ENCODE results near the gene PCGF5.
"Not testable (repeated sequence)": the region's sequence is repeated elsewhere in the genome, so short reads cannot be mapped to it uniquely, and the experiment has no call there.

PCGF5 gene

DNA sequence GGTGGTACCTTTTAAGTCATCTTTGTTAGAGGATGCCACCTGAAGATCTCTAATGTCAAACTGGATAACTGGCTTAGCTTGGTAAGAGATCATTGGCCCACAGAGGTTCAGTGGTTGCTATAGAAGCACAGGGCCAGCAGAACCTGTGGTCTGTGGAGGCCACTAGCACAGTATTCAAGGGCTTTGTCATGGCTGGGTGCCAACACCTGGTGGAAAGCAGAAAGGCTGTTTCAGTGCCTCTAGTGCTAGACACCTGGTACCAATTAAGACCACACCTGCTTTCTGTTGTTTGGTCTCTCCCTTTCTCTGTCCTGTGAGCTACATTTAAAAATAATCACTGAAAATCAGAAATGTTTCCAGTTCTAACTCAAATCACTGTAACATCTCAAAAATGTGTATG, 10.0 kb upstream of the PCGF5 start:
- DNase-seq, result no peak

DNA sequence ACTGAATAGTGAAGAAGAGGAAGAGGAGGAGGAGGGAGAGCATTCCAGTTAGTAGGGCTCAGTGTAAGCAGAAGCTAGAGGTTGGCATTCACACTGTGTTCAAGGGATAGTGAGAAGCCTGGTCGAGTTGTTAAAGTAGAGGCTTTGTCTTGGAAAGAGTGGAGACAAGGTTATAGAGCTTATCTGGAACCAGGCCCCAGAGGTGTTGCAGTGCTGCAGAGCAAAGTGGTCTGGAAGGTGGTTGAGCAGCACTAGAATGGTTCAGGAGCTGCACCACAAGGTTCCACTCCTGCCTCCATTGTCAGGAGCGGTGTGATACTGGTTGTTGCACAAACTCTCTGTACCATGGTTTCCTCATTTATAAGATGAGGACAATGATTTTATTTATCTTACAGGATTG, 8.8 kb upstream of the PCGF5 start:
- no peak for DNase-seq

DNA sequence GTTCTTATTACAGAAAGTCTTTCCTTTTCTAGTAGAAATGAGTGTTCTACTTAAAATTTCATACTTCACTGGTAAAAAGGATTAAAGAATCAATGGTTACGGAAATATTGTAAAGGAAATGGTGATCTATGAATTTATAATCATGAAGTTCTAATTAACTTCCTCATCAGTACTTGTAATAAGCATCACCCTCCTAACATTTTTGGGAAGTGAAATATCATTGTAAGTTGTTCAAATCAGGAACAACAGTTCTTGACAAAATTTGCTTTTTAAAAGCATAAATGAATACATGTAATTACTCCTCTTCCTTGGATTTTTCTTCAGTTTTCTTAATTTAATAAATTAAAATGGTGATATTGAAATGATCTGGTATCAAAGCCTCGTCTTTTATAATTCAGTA, 5.6 kb upstream of the PCGF5 start:
- no peak for DNase-seq

- DNase-seq, result no peak
Observed at GRCh38 chr10:91215384-91215783, 5.1 kb upstream of the PCGF5 start.

DNA sequence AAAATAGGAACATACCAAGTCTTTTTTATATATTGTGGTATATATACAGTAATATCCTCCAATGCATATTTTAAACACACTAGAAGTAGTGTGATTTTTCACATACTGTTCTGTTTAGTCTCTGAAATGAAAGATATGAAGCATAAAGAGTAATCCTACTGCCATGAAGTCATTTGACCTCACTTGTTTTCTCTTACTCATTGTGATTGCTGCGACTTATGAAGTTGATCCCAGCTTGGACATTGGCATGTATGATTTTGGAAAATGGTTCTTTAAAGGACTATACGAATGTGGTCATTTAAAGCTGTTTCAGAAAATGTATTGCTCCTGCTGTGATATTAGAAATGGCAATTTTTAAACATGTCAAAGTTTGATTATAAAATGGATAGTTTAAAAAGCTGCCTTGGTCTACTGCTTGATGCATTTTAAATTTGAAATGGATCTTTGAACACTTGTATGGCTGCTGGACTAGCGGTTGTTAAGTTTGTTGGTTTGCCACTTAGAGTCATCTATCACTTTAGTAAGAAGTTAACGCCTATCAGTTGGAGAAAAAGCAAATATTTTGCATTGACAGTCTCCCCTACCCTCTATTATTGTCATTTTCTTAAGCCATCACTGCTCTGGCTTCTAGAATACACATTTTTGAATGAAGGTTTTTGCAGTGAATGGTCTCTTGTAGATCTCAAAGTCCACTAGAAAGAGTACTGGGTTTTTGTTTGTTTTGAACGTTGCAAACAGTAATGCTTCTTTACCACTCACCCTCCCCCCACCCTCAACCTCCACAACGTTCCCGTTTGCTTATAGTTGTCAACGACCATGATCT, 881 bp upstream of the PCGF5 start:
- DNase-seq, result no peak

- no peak for DNase-seq
Observed at GRCh38 chr10:91220954-91221675, 652 bp downstream of the PCGF5 start.

DNA sequence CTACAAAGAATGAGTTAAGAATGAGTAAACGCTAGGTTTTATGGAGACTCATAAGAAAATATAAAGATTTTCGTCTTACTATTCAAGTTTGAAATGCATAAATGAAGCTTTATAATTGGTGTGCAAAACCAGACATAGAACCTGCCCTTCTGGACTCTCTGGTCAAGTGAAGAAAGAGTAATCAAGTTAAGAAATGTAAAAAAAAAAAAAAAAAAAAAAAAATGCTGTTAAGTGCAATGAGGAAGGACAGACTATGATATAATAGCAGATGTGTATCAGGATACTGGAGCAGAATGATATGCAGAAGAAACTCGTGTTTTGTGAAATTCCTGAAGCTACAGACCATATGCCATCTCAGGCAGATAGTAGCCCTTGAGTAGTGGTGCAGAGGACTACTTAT, 5.6 kb downstream of the PCGF5 start:
- no peak for DNase-seq

DNA sequence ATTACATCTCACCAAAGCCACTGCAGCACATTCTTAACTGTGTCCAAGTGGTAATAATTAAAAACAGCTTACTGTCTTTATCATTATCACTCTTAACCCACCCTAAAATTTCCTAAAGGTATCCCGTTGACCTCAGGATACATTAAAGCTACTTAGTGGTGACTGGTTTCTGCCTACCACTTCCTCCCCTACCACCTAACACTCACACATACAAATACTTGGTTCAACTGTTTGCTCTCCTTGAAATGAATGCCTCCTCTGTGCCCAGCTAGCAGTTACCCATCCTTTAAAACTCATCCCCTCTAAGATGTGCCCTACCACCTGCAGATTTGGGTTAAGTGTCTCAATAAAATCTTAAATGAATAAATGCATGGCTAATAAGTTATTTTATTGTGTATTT, 7.1 kb downstream of the PCGF5 start:
- no peak for DNase-seq

- DNase-seq, result no peak
Observed at GRCh38 chr10:91229683-91230082, 9.2 kb downstream of the PCGF5 start.

GRCh38 chr10:91238191-91238590, 17.7 kb downstream of the PCGF5 start:
- no peak for DNase-seq

DNA sequence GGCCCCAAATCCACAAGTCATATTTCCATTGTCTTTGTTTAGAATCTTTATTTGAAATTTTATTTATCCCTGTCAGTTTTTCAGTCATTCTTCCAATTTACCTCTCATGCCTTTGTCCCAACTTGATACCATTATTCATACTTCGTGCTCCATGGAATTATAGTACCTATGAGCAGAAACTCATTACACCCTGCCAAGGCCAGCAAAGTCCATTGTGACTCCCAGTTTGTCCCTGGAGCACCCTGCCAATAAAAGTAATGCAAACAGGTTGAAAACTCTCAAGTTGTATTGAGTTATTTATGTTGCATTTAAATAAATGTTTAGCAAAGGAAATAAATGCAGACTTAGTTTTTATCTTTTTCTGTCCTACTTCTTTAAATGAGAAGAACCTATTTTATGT, 19.3 kb downstream of the PCGF5 start:
- DNase-seq, result no peak

DNA sequence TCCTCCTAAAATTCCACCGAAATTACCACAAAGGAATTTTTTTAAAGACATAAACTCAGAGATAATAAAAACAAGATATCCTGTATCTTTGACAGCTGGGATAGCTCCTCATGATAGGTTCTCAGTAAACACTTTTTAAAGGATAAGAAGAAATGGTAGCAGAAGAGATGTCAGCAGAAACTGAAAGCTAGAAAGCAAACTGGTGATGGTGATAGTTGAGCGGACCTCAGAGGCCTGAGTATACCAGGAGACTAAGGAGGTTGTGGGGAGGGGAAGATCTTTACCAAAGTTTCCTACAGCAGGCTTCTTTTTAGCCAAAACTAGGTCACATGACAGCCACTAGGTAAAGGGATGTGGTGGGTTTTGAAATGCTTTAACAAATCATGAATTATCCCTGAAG, 22.5 kb downstream of the PCGF5 start:
- no peak for DNase-seq

DNA sequence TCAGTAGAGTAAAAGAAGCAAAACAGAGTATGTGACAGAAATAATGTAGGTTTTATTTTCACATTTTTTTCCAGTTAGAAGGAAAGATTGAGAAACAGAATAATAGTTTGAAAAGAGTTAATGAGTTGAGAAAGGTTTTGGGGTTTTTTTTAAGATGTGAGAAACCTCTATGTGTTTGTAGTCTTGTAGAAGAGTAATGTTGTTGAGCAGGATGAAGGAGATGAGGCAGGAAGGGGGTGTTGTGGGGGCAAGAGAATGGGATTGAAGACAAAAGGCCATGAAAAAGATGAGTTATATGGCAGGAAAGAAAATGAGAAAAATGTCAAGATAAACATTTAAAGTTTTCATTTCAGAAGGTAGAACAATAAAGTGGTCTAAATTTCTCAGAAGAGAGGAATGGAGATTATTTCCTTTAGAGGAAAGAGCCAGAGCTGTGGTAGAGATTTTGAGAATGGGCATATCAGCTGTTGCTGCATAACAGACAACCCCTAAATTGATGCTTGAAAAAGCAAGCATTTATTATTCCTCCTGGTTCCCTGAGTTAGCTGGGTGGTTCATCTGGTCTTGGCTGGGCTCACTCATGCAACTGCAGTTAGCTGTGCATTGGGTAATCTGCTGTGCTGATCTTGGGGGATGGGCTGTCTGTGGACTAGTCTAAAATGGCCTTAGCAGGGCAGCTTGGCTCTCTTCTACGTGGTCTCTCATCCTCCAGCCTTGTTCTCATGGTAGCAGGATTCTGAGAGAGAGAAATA, 27.1 kb downstream of the PCGF5 start:
- DNase-seq, result peak in 1 of 2 experiments; percentile 18

DNA sequence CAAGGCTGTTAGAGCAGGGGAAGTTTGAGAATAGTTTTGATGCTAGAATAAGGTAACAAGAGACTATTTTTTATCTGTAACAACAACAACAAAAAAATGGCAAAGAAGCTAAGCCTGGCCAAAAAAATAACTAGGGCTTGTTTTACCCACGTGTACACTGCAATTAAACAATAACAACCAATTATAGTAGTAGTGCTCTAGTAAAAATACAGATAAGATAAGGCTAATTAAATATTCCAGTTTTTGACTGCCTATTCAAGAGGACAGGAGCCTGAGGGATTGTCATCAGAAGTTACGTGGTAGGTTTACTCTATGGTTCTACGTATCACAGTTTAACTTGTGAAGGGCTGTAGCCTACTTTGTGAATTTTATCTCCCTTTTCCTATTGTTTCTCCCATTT, 29.2 kb downstream of the PCGF5 start:
- no peak for DNase-seq

- DNase-seq, result no peak
Observed at GRCh38 chr10:91250341-91250740, 29.9 kb downstream of the PCGF5 start.

GRCh38 chr10:91251430-91252056, 31.1 kb downstream of the PCGF5 start:
- peak; percentile 54 to 58 for DNase-seq

DNA sequence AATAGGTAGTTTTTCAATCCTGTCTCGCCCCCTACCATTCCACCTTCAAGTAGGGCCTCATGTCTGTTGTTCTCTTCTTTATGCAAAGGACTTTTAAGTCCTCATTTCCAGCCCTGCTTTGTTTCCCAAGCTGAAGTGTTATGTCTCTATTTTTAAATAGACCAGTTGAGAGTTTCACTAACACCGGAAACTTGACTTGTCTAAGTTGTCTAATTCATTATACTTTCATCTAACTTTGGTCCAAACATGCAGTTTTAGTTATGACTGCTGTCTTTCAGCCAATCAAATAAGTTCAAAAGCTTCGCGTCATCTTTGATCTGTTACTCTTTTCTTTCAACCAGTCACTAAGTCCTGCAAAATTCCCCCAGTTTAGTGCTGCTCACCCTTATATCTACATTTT, 32.8 kb downstream of the PCGF5 start:
- DNase-seq, result no peak

DNA sequence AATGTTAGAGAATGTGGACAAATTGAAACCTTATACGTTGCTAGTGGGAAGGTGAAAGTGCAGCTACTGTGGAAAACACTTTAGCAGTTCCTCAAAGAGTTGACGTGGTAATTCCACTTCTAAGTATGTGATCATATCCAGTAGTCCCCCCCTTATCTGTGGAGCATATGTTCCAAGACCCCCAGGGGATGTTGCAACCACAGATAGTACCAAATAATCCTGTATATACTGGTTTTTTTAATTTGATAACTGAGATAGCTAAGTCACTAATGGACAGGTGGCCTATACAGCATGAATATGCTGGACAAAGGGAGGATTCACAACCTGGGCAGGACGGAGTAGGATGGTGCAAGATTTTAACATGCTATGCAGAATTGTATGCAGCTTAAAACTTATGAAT, 36.8 kb downstream of the PCGF5 start:
- no peak for DNase-seq

DNA sequence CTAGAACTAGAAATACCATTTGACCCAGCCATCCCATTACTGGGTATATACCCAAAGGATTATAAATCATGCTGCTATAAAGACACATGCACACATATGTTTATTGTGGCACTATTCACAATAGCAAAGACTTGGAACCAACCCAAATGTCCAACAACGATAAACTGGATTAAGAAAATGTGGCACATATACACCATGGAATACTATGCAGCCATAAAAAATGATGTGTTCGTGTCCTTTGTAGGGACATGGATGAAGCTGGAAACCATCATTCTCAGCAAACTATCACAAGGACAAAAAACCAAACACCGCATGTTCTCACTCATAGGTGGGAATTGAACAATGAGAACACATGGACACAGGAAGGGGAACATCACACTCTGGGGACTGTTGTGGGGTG, 40.0 kb downstream of the PCGF5 start:
- DNase-seq, result not testable (repeated sequence)

DNA sequence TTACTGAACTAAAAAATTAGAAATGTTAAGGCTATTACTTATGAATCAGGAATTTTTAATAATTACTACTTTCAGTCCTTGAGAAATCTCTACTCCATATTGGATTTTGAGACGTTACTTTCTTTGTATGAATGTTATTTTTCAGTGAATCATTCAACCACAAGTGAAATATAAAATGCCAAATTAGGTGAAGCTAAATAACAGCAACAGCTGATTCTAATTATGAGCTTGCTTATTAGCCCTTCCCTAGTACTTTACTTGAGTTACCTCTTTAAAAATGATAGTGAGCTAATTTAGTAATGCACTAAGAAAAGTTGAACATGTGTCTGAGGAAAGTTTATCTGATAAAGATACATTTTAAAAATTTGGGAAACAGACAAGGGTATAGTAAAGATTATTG, 51.4 kb downstream of the PCGF5 start:
- DNase-seq, result no peak

GRCh38 chr10:91284486-91285090, 64.1 kb downstream of the PCGF5 start:
- DNase-seq, result no peak

DNA sequence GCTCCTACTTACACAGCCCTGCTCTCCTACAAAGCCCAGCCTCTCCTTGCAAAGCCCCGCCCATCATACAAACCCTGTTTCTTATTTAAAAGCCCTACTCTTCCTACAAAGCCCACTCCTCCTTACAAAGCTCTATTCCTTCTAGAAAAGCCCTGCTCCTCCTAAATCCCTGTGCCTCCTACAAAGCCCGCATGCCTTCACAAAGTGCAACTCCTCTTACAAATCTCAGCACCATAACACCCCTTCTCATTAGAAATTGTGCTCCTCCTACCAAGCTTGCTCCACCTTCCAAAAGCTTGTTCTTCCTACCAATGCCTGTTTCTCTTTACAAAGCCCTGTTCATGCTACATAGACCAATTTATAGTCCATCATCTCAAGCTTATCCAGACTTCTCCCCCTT, 66.1 kb downstream of the PCGF5 start:
- DNase-seq, result no peak

- DNase-seq, result no peak
Observed at GRCh38 chr10:91287276-91287675, 66.8 kb downstream of the PCGF5 start.
